ENCODE data around the gene KCNN2.
"Not testable (repeated sequence)": the region's sequence is repeated elsewhere in the genome, so short reads cannot be mapped to it uniquely, and the experiment has no call there.

KCNN2 gene

DNA sequence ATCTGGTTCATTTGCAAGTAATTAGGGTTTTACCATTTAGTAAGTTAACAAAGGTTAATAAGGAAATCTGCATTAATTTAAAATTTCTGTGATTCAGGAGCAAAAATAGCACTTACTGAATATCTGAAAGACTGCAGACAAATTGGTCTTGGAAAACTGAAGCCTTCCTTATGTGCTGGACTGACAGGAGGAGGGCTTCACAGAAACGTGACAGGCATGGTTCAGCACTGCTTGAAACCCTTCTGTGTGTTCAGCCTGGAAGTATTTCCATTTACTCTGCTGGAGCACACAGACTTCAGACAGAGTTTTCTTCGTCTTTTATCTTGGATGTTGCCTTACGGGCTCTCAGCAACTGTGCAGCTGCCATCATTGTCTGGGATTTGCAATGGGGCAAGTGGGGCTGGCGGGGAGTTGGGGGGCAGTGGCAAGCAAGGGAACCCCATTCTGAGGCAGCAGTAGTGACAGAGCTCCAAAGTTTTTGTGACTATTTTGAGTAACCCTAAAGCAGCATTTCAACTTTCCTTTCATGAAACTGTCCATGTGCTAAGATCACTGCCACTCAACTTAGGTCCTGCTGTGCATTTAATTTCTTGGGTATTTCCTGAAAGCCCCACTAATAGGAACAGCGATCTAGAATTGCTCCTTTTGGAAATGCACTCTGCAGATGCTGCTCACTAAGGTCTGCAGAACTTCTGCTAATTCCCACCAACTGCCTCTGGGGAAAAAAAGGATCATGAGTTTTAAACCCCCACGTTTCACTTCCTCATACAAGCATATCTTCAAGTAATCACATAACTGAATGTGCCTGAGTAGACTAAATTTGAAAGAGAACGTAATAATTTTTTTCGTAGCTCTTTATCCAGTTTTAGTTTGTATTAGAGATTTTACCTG lies 56.6 kb downstream of the KCNN2 start:
- DNase-seq (ENCODE audit: low read depth in 2 of 2, low spot score in 1 of 2): no peak

DNA sequence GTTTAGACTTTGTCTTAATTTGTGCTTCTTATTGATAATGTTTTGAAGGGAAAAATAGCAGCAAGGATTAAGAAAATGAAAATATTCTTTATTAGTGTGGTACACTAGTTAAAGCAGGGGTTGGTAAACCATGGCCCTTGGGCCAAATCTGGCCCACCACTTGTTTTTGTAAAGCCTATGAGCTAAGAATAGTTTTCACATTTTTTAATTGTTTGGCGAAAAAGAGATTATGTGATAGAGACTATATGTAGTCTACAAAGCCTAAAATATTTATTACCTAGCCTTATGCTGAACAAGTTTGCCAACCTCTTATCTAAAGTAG lies 57.2 kb downstream of the KCNN2 start:
- no peak for DNase-seq (ENCODE audit: low read depth in 2 of 2, low spot score in 1 of 2)

DNA sequence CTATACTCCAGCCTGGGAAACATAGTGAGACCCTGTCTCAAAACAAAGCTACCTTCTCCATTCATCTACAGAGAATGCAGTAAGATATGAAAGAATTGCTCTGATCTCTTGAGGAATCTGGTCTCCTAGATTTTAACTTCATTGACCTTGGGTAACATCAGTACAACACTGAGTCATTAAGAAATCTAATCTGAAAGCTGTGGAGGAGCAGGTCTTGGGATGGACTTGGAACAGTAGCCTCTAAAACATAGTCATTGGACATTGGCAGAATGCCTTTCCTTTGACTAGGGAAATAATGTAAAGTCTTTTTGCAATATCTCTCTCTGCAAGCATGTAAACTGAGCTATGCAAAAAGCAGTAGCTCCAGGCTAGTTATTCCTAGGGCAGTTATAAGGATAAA lies 58.1 kb downstream of the KCNN2 start:
- DNase-seq (ENCODE audit: low read depth in 2 of 2, low spot score in 1 of 2): no peak

DNA sequence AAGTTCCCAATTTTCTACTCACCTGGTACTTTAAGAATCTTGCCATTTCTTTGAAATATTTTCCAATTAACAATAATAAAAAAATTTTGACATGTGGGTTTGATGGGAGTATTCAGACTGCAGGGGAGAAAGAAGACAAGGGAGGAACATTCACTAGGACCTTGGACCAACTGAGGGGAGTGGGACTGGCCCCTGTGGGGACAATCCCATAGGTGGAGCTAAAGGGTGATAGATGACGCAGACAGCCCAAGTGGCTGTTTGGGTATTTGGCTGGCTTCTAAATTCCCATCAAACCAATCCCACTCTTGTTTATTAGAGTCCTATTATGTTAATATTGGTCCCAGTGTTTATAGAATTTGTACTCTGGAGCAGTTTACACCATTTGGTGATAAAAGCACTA lies 65.3 kb downstream of the KCNN2 start:
- DNase-seq (ENCODE audit: low read depth in 2 of 2, low spot score in 1 of 2): no peak

DNA sequence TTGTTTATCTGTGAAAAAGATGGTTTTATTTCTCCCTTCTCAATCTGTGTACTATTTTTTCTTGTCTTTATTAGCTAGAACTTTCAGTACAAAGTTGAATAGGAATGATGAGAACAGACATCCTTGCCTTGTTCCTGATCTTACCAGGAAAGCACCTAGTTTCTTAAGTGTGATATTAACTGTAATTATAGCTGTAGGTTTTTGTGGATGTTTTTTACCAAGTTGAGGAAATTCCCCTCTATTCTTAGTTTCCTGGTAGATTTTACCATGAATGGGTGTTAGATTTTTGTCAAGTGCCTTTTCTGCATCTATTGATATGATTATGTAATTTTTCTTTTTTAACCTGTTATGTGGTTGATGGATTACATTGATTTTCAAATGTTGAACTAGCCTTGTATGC lies 68.7 kb downstream of the KCNN2 start:
- DNase-seq (ENCODE audit: low read depth in 2 of 2, low spot score in 1 of 2): no peak

DNA sequence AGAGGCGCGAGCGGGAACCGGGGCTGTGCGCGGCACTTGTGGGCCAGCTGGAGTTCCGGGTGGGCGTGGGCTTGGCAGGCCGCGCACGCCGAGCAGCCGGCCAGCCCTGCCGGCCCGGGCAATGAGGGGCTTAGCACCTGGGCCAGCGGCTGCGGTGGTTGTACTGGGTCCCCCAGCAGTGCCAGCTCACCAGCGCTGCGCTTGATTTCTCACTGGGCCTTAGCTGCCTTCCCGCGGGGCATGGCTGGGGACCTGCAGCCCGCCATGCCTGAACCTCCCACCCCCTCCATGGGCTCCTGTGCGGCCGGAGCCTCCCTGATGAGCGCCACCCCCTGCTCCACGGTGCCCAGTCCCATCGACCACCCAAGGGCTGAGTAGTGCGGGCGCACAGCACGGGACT lies 70.8 kb downstream of the KCNN2 start:
- not testable (repeated sequence) for DNase-seq (ENCODE audit: low read depth in 2 of 2, low spot score in 1 of 2)

DNA sequence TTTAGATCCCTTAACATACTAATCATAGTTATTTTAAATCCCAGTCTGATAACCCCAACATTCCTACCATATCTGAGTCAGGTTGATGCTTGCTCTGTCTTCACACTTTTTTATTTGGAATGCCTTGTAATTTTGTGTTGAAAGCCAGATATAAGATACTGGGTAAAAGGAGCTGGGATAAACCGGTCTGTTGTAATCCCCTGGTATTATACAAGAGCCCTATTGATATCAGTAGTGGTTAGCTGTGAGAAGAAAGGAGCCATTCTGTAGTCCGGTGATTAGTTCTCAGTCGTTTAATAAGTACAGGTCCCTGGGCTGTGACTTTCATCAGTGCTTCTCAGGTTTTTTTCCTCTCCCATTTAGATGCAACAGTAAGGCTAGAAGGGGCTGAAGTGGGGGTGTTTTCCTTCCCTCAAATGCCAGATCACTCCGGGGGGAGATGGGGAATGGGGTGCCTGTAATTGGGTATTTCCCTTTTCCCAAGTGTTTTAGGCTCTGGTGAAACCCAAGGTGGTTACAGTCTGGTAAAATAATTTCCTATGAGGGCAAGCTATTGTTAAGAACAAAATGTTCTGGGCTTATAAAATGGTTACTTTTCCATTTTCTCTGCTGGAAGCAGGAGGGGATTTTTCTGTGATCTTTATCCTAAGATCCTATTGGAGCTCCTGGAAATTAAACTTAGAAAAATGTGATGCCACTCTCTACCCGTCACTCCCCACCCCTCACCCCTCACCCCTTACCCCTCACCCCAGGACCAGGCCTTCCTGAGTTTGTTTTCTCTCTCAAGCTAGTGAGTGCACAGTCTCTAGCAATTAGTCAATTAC lies 72.7 kb downstream of the KCNN2 start:
- no peak for DNase-seq (ENCODE audit: low read depth in 2 of 2, low spot score in 1 of 2)

DNA sequence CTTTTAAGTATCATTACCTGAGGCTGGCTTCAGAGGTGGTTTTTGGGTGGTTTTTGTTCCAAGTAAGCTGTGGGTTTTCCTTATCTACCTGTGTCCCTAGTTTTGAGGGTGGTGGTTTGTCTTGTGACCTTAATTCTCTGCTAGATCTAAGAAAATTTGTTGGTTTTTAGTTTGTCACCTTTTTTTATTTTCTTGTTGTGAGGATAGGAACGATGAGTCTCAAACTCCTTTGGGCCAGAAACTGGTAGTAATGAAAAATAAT lies 73.3 kb downstream of the KCNN2 start:
- no peak for DNase-seq (ENCODE audit: low read depth in 2 of 2, low spot score in 1 of 2)

DNA sequence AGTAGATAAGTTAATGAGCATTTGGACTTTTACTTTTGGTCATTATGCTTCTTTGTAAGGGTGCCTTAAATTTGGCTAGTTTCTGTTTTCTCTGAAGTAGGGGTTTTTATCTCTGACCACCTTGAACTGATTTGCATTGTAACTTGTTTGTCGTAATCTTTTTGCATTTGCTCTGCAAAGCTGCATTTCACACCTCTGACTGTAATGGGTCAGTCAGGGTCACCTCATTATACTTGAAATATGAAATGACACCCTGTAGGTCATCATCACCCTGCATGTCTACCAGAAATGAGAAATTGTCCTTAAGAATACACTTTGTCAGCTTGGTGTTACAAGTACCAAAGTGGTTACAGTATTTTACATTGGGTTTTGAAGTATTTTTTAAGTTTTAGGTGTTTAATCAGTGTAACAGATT lies 74.0 kb downstream of the KCNN2 start:
- no peak for DNase-seq (ENCODE audit: low read depth in 2 of 2, low spot score in 1 of 2)

DNA sequence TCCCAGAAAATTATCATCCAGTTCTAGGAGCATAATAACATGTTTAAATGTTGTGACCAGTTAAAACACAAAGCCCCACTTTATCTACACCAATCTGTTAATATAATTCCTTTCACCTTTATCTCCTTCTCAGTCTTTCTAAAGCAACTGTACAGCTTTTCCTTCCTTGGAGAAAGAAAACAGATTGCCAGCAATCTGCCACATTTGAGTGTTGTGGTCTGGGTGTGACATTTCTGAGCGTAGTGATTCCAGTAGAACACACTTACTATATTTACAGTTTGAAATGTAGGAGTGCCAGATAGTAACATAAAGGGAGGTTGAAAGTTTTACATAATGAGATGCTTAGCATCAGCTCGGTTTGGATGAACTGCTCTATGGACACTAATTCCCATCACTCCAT lies 76.1 kb downstream of the KCNN2 start:
- no peak for DNase-seq (ENCODE audit: low read depth in 2 of 2, low spot score in 1 of 2)

DNA sequence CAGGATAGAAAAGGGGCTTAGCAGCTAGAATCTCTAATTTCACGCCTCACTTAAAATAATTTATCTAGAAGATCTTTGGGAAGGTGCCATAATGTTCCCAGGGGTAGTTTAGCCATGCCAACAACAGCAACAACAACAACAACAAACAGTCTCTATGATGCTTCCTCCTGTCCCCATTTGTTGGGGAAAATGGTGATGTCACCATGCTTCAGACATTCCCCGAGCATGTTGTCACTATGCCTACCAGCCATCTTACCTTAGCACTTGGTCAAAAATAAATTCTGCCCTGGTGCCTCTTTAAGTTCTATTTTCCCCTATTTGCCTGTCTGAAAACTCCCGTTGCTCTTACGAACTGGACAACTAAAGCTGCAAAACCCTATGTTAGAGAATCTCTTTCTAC lies 76.6 kb downstream of the KCNN2 start:
- DNase-seq (ENCODE audit: low read depth in 2 of 2, low spot score in 1 of 2): no peak

DNA sequence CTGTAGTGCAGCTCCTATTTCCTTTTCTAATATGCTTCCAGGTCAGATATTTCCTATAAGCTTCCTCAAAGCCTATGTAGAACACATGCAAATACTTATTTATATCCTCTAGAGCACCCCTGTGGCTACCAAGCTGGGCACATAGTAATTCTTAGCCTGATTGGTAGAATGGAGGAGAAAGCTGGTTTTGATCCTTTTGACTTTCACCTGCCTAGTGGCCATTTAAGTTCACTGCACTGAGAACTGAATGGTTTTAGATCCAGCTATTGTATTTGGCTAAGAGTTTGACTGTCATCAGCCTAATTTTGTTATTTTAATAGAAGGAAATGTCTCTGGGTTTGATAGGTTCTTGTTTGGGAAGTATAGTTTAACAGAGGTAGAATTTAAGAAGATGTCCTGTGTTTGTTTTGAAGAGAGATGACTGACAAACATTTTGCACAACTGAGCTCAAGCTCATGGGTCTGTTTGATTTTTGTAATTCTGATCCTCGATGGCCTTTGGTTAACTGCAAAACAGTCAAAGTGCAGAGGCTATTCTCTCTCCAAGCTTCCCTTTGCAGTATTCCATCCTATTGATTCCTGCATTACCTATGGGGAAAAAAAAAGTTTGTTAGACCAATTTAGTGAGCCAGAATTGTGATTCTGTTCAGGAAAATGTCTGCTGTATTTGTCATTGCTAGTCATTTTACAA lies 85.4 kb downstream of the KCNN2 start:
- DNase-seq (ENCODE audit: low read depth in 2 of 2, low spot score in 1 of 2): no peak

DNA sequence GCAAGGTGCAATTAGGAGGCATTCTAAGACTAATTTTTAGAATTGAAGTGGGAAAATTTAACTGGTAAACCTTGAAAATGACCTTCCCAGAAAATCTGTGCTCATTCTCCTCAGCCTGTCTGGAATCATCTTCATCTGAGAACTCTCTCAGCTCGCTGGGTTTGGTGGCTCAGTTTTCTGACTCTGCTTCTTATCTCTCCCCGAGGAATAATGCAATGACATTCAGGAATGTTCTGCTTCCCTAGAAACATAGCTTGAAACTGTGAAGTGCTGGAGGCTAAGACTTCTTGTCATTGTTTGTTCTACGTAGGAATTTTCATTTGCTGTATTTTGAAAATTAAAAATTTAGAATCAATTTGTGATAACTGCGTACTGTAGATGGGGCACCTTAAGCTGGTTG lies 86.6 kb downstream of the KCNN2 start:
- no peak for DNase-seq (ENCODE audit: low read depth in 2 of 2, low spot score in 1 of 2)

DNA sequence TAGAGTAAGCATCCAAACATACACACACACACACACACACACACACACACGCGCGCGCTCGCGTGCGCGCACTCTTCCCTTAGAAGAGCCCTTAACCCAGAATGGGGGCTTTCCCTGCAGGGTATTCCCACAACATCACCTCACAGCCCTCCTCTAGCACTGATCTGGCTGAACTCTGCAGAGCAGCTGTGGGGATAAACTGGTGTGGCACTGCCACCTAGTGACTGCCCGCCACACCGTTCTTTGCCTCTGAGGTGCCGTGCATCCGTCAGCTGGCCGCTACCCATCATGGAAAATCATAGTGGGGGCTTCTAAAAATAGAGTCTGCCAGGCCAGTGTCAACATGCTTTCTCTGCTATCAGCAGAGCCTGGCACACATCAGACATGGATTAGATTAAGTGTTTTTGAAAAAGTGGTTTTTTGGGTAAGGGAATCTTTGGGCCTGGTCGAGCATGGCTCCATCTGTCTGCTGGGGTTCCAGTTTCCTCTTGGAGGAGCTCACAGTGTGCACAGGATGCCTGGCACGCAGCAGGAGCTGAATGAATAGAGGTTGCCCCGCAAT lies 88.1 kb downstream of the KCNN2 start:
- DNase-seq (ENCODE audit: low read depth in 2 of 2, low spot score in 1 of 2): no peak

DNA sequence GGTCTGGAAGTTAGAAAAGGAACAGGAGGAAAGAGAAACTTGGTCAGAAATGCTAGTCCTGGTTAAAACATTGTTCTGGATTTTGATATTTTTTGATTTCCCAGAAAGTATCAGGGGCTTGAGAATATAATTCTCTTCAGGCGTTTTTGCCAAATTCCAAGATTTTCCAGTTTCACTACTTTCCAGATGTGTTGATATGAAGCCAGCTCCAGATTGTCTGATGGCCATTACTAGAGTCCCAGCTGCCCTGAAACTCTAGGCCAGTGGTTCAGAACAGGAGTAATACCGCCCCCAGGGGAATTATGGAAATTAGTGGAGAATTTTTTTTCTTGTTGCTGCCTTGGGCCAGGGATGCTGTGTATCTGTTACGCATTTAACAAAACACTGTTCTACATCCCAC lies 88.6 kb downstream of the KCNN2 start:
- DNase-seq (ENCODE audit: low read depth in 2 of 2, low spot score in 1 of 2): no peak

DNA sequence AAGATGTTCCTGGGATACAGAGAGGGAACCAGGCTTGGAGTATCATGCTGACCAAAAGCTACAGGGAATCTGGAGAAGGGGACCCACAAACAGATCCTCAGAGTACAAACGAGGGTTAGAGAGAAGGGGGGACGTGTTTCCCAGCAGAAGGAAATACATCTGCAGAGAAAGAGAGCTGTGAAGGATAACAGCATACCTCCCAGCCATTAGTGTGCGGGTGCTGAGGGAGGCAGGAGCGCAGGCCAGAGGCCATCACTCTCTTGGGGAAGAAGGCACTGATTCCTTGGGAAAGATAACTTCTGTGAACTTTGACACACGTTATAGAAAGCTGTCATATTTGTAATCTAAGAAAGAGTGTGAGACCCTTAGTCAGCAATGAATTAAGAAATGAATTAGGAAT lies 96.9 kb downstream of the KCNN2 start:
- DNase-seq (ENCODE audit: low read depth in 2 of 2, low spot score in 1 of 2): no peak

DNA sequence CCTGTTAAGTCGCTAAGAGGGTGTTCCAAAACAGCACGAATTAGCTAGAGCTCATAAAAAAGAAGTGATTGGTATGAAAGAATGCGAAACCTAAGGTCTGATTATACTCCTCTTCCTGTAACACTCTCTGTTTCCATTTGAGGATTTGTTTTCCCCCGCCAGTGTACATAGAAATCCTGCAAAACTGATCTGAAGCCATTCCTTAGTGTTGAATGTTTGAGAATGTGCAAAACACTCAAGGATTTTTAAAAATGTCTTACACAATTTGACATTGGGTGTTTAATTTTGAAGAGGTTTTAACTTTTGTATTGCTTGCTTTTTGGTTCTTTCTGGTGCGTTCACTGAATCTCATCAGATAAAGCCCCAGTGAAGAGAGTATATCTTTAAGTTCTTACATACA lies 105.3 kb downstream of the KCNN2 start:
- no peak for DNase-seq (ENCODE audit: low read depth in 2 of 2, low spot score in 1 of 2)

DNA sequence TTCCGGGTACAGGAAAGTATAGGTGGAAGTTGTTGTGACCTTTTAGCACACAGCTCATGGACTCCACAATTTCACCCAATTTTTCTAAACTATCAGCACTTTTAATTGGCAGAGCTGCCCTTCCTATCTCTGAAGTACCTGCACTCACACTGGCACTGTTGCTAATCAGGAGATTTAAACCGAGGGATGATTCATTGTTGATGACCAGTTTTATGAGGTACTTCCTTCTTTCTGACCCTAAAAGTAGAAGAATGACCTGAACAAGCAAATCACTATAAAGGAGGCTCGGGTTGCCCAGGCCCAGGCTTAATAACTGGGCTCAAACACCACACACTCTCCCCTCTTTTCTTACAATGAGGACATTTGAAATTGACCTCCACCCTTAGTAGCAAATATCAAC lies 105.9 kb downstream of the KCNN2 start:
- no peak for DNase-seq (ENCODE audit: low read depth in 2 of 2, low spot score in 1 of 2)

DNA sequence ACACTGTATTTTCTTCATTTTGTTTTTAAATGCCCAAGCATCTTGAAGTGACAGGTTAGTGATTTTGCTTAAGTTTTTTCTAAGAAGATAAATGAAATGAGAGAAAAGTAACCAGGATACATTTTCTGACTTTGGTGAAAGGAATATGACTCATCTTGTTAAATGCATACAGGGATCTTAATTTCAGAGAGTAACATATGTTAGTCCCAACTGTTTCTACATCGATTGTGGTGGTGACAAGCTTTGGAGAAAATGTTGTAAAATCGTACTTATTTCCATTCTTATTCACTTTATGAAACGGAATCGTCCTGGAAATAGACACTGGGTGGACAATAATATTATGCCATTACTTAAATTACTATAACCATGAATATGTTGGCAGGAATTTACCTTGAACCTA lies 107.5 kb downstream of the KCNN2 start:
- DNase-seq (ENCODE audit: low read depth in 2 of 2, low spot score in 1 of 2): no peak

DNA sequence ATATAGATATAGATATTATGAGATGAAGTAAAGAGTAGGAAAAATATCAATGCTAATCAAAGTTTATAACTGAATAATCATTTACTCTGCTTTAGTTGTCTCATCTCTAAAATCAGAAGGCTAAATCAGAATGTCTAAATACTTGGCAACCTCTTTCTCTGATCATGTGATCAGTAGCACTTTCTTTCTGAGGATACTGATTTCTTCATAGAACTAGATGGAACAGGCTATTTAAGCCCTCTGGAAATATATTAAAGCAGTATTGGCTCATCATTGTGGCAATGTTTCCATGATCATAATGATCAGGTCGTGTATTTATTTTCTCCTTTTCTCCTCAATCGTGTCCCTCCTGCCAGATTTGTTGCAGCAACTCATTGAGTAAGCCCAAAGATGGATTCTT lies 109.7 kb downstream of the KCNN2 start:
- no peak for DNase-seq (ENCODE audit: low read depth in 2 of 2, low spot score in 1 of 2)

DNA sequence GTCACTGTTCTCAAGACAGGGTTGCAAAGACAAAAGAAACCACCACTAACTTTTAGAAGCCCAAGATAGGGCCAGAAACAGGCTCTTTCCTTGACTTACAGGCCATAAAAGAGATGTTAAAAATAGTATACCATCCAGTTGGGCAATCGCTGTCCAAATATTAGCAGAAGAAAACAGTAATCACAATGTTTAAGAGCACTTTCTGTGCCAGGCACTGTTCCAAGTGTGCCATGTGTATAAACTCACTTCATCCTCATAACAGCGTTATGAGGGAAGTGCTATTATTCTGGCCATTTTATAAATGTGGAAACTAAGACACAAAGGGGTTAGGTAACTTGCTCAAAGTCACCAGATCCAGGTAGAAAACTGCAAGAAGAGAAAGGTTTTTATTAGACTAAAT lies 111.7 kb downstream of the KCNN2 start:
- DNase-seq (ENCODE audit: low read depth in 2 of 2, low spot score in 1 of 2): no peak

DNA sequence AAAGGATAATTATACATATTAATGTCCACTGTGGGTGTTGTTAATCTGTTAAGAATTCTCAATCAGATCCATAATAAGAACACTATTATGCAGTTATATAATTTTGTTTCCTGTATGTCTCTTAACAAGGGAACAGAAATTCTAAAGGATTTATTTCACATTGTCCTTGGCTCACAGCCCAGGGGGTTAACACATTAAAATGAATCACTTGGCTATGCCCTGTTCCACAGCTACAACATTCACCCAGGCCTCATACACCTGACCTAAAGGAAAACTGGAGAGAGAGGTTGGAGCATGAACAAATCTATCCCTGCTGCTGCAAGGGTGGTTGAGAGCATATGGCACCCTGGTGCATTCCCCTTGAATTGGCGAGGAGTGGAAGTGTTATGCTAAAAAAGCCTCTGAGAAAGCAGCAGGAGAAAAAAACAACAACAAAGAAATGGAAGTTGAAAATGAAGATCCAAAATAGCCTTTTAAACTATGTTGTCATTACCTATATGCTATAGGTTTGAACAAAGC lies 116.0 kb downstream of the KCNN2 start:
- no peak for DNase-seq (ENCODE audit: low read depth in 2 of 2, low spot score in 1 of 2)
